CD1c-positive myeloid dendritic cell (primary cell): ENCODE data around the gene CLCN3.
"Not testable (repeated sequence)": the region's sequence is repeated elsewhere in the genome, so short reads cannot be mapped to it uniquely, and the experiment has no call there.

Experiments used
- DNase-seq: peaks from one replicate; pipeline ENCODE4 v3.0.0-alpha.2; 2016; ENCODE audit errors: extremely low spot score

The CLCN3 gene

DNA sequence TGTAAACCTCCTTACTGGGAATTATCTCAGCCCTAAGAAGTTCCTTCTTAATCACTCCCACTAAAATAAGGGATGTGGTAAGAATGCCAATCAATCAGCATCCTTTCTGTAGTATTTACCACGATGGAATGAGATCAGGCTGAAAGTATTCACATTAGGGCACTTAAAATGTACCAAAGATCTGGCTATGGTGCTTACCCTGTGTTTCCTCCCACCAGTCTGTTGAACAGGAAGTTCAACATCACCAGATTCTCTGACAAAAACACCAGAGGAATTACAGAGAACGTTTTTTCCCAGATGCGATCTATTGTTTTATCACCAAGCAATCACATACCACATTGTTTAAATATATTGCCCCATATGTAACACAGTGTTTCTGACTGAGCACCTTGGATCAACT lies 2.1 kb upstream of the CLCN3 start:
- peak; percentile 50 for DNase-seq

DNA sequence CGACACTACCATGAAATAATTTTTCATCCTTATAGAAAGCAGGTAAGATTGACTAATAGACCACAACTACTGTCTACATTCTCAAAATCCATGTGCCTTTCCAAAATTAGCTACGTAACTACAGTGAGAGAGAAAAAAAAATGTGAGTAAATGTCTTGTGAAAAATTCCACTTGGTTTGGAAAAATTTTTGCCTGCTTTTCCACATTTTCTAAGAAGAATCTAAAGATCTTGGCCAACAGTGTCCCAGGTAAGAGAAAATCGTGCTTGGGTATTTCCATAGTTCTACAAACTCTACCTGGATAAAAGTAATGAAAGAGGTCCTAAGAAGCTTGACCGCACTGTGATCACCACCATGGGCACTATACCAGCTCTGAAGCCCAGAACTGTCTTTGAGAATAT lies 1.4 kb upstream of the CLCN3 start:
- no peak for DNase-seq

DNA sequence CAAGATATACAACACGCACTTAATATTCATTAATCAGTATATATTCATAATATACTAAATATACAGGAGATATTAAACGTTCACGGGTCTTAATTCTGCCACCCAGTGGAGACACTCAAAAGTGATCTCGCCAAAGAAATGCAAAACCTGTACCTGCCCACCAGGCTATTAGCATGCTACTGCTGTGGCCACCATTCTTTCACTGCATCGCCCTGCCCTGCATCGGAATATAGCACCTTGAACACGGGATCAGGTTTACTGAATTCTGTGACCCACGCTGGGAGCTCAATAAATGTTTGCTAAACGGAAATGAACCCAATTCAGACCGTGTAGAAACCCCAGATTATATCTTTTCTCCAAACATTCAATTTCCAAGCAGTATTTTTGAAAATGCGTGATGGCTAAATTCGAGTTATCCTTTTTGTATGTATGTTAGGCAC lies 840 bp upstream of the CLCN3 start:
- DNase-seq = peak; percentile 52

DNA sequence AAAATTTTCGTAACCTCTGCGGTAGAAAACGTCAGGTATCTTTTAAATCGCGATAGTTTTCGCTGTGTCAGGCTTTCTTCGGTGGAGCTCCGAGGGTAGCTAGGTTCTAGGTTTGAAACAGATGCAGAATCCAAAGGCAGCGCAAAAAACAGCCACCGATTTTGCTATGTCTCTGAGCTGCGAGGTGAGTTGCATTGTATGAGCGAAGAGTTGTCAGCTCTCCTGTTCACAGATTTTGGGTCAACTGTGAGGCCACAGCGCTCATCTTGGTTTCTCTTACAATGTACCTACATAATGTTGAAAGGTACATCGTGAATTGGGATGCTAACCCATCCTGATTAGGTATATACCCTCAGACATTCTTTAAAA lies 486 bp downstream of the CLCN3 start:
- DNase-seq = no peak

DNA sequence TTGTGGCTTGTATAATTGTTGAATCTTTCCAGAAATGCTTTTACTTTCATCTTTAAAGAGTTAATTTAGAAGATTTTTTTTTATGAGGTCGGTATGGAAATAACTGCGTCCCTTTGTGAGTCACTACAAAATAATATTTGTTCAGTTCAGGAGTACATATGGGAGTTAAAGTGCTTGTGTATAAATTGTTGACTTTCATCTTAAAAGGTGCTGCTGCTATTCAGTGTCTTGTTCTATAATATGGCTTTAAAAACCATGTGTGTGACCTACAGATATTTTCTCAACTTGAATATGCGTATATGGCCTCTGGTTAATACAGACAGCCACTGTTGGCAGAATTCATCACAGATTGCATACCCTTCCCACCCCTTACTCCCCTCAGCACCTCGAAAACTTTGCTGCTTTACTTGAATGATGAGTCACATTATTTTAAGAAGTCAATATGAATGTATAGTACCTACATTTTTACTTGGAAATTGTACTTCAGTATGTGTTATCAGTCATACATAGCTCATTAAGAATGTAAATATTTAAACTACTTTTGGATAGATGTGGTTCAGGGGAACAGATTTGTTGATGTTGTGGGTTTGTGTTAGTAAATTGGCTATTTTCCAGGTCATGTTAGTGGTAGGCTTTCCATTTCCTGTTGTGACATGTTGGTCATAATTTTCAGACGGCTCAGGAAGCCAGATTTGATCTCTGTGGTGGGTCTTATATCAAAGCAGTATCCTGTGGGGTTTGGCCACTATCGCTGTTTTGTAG lies 1.5 kb downstream of the CLCN3 start:
- DNase-seq = peak; percentile 56

DNA sequence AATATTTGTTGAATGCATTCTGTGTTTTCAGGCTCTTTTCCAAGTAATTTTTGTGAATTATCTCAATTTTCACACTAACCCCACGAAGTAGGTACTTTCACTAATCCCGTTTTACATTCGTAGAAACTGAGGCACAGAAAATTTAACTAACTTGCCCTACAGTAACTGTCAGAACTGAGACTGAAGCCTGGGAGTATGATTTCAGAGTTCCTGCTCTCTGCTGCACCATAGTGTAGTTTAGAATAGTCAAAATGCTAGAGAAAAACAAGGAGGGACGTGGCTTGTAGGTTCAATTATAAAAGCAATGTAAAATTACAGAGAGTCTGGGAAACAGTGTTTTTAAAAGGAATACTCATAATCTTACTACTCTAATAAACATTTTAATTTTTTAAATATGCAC lies 2.2 kb downstream of the CLCN3 start:
- DNase-seq = no peak

DNA sequence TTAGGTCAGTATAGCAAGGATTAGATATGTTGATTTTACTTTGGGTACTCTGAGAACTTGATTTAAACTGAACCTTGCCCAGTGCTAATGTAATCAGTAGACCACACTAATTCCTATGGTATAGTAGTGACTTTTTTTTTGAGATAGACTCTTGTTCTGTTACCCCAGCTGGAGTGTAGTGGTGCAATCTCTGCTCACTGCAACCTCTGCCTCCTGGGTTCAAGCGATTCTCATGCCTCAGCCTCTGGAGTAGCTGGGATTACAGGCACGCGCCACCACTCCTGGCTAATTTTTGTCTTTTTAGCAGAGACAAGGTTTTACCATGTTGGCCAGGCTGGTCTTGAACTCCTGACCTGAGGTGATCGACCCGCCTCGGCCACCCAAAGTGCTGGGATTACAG lies 3.6 kb downstream of the CLCN3 start:
- not testable (repeated sequence) for DNase-seq

DNA sequence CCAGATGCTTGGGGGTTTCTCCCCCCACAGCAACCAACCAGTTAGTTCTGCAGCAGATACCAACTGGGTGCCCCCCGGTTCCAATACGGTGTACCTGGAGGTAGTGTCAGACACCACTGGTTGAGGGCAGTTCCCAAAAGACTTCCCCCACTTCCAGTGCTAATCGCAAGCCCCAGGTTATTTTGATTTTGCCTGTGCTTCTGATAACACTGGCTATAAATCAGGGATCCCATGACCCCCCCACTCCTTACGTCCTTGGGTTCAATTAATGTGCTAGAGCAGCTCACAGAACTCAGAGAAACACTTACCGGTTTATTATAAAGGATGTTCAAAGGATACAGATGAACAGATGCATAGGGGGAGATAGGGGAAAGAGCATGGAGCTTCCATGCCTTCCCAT lies 5.5 kb downstream of the CLCN3 start:
- no peak for DNase-seq

DNA sequence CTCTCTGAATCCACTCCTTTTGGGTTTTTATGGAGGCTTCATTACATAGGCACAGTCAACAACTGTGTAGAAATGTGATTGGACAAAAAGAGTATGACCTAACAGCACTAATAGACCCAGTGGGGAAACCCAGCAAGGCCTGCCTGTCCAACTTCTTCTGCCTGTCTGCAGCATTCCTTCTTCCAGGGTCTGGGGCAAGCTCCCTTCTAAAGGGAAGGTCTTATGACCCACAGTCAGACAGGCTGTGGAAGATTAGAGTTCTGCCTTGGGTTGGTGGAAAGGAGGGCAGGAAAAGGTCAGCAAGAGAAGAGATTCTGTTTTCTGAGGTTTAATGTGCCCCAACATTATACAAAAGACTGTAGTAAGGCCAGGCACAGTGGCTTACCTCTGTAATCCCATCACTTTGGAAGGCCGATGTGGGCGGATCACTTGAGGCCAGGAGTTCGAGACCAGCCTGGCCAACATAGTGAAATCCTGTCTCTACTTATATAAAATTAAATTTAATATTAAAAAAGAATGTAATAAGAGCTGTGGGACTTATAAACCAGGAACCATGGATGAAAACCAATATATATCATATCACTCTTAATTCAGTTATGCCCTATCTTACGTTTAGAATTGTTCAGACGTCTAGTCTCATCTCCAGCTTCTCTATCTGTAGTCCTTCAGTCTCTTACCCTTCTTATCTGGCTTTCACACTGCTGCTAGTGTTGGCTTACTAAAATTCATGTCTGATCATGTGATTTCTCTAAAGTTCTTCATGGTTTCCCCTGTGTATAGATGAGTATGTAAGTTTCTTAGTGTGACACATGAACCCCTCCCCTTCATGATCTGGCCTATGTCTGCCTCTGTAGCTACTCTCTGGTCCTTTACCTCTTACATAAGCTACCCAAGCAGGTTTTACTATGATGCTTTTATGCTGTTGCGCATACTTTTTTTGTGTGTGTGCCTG lies 6.2 kb downstream of the CLCN3 start:
- DNase-seq = no peak

DNA sequence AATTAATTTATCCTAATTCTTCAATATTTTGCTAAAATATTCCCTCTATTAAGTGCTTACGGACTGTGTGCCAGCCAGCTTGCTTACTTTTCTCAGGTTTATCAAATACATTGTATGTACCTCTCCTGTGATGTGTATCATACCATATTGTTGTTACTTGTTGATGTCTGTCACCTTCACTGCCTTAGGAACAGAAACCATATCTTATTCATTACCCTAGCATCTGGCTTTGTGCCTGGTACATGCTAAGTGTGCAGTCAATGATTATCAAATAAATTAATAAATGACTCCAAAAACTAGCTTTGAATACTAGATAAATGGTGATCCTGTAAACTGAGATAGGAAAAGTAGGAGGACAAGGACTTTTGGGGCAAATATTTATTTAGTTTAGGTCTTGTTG lies 6.9 kb downstream of the CLCN3 start:
- no peak for DNase-seq

DNA sequence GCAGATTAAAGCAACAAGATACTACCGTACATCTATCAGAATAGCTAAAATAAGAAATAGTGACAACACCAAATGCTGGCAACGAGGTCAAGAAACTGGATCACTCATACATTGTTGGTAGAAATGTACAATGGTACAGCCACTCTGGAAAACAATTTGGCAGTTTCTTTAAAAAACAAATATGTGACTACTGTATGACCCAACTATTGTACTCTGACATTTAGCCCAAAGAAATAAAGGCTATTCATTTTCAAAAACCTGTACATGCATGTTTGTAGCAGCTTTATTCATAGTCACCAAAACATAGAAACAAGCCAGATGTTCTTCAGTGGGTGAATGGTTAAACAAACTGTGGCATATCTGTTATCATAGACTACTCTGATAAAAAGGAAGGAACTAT lies 8.2 kb downstream of the CLCN3 start:
- no peak for DNase-seq

DNA sequence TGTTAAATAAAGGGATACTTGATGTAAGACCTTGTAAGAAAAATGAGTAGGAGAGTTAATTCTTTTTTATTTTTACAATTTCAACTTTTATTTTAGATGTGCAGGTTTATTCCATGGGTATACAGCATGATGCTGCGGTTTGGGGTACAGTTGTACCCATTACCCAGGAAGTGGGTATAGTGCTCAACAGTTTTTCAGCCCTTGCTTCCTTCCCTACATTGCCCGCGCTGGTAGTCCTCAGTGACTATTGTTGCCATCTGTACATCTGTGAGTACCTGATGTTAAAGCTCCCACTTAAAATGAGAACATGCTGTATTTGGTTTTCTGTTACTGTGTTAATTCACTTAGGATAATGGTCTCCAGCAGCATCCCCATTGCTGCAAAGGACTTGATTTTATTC lies 9.7 kb downstream of the CLCN3 start:
- no peak for DNase-seq

DNA sequence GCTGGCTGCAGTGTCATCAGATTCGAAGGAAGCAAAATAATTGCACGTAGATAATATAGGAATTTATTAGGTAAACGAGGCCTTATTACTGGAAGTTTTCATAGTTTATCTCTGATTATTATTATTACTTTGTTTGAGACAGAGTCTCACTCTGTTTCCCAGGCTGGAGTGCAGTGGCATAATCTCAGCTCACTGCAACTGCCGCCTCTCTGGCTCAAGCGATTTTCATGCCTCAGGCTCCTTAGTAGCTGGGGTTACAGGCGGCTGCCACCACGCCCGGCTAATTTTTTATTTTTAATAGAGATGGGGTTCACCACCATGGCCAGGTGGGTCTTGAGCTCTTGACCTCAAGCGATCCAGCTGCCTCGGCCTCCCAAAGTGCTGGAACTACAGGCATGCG lies 12.5 kb downstream of the CLCN3 start:
- no peak for DNase-seq

DNA sequence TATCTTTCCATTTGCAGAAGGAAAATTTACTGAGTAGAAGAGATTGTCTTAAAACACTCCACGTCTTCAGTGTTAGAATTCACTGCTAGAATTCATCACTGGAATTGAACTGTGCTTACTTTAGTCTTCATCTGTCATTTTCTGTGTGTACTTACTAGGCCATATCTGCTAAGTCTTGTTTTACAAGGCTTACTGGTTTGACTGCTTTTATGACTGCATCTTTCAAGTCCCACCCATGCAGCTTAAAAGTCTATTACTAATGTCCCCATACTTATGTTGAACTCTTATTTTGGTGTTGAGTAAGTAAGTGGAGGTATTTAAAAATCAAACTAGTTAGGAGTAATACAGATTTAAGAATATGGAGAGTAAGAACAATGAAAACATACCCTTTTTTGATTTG lies 14.6 kb downstream of the CLCN3 start:
- no peak for DNase-seq

DNA sequence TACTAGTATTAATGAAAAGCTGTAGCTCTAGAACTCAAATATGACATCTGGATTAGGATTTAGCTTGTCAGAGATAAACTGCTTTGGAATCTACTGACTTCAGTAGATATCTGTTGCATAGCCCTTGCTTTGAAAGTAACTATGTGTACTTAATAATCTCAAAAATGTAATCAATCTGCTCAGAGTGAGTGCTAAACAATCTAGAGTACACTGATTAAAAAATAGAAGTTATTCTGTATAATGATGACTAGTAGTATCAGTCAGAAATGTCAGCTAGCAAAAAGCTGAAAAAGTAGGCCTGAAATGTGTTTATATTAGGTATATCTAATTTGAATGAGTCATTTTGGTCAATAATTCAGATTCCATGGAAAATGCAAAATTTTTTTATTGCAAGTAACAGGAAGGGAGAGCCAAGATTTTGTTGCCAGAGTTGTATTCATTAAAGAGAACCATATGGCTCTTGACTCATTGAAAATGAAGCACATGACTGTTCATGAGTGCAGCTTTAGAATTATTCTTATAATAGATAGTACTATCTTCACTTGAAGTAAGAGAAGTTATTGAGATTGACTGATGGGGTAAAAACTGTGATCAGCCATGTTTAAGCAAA lies 20.0 kb downstream of the CLCN3 start:
- DNase-seq = no peak

DNA sequence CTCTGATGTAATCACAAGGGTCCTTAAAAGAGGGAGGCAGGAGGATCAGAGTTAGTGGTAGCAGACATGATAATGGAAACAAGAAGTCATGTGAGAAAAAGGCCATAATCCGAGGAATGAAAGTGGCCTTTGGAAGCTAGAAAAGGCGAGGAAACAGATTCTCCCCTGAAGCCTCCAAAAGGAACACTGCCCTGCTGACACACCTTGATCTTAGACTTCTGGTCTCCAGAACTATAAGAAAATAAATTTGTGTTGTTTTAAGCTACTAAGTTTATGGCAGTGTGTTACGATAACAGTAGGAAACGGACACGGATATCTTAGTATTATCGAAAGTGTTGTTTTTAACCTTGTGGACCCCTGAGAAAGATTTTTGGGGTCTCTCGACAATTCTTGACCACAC lies 24.4 kb downstream of the CLCN3 start:
- DNase-seq = no peak

DNA sequence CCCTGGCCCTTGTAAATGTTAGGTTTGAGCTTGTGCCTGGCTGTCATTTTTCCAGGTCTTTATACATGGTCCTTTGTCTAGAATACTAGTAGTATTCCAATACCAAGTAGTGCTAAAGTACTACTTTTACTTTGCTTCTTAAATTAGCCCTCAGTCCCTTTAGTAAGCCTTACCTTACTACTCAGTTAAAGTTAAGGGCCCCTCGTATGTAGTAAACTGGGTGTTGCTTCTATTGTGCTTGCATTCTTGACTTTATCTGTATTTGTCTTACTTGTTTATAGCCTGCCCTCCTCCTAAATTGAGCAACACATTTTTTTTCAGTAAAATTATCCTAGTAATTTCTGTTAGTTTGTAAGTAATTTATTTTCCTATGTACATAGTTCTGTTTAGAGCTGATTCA lies 25.2 kb downstream of the CLCN3 start:
- no peak for DNase-seq

DNA sequence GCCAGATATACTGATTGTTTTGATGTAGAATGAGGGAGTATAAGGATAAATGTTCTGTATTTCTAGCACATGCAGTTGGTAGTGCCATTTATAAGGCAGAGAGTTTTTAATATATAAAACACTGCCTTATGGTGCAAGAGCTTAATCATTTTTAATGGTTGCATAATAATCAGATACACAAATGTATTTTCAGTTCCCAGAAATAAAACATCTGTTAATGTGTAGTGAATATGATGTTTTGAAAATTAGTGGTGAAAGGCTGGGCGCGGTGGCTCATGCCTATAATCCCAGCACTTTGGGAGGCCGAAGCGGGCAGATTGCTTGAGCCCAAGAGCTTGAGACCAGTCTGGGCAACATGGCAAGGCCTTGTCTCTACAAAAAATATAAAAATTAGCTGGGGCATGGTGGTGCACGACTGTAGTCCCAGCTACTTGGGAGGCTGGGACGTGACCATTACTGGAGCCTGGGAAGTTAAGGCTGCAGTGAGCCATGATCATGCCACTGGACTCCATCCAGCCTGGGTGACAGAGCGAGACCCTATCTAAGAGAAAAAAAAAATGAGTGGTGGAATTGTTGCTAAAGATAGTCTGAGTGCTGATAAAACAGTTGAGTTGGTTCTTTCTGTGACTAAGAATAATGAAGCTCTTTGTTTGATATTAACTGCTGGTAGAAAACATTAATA lies 29.3 kb downstream of the CLCN3 start:
- no peak for DNase-seq

DNA sequence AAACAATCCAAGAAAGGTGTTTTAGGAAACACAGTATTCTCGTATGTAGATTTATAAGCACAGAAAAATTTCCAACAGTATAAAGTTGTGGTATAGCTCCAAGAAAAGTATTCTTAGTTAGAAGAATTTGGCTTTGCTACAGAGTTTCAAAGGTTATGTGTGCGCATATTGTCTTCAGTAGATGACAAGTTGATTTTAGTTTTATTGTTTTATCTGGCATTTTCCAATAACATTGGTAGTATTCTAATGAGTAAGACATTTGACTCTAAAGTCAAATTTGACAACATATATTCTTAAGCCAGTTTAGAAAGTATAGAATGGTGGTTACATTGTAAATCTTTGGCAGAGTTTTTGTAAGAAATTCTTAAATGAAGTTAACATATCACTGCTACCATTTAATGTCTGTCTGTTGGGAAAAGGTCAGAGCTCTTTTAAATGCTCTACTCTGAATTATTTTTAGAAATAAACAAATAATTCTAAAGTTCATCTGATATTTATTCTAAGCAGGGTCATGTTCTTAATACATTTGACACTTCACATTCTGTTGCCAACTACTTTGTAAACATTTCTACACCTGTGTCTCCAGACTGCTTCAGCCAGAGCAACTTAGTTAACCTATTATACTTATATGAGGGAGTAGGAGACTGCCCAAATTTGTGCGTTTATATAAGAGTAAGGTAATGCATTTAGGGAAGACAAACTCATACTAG lies 30.0 kb downstream of the CLCN3 start:
- DNase-seq = no peak

DNA sequence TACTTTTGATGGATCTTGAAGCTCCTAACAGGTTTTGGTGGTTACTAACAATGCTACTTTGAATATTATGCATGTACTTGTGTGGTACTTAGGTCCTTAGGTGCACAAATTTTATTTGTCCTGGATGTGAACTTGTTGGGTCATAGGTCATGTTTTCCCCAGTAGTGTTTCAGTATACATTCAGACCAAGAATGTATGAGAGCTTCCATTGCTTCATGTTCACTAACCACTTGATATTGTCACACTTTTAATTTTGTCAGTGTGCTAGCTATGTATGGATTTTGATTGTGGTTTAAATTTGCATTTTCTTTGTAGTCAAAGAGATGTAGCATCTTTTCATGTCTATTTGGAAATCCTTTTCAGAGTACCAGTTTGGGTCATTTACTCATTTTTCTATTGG lies 32.2 kb downstream of the CLCN3 start:
- no peak for DNase-seq

DNA sequence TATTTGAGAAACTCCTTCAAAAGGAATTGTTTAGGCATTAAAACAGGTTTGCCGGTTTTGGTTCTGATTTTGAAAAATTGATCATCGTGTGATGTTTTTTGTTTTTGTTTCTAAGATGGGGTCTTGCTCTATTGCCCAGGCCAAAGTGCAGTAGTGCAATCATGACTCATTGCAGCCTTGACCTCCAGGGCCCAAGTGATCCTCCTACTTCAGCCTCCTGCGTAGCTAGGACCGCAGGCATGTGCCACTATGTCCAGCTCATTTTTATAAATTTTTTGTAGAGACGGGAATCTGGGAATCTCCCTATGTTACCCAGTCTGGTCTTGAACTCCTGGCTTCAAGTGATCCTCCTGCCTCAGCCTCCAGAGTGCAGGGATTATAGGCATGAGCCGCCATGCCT lies 35.0 kb downstream of the CLCN3 start:
- DNase-seq = no peak
